Activated gamma-delta T cell (primary cell): ENCODE measurements around the gene ARSG.
"Not testable (repeated sequence)": the region's sequence is repeated elsewhere in the genome, so short reads cannot be mapped to it uniquely, and the experiment has no call there.

Source experiments
- DNase-seq: peaks from one replicate; lab custom pipeline; 2025; lab: John Stamatoyannopoulos, UW

ARSG gene

DNA sequence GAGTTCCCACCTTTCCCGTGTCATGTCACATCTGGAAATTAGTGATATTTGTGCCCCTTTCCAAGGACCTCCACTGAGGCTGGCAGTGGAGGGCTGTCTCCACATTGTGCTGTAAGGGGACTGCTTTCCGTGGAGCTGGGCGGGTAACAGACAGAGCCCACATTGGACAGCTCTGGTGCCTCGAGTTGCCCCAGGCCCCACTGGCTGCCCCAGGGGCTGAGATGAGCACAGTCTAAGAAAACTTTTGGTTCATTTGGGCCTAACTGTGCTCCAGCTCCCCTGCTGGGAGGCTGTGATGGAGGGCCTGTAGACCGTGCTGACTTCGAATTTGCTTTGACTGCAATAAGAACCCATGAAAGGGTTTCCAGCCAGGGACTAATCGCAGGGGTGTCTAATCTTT lies 38.0 kb downstream of the ARSG start:
- DNase-seq: no peak

DNA sequence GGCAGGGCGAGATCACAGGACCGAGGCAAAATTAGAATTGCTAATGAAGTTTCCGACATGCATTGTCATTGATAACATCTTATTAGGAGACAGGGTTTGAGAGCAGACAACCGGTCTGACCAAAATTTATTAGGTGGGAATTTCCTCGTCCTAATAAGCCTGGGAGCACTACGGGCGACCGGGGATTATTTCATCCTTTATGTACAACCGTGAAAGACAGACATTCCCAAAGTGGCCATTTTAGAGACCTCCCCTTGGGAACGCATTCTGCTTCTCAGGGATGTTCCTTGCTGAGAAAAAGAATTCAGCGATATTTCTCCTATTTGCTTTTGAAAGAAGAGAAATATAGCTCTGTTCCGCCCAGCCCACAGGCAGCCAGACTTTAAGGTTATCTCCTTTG lies 40.6 kb downstream of the ARSG start:
- DNase-seq: not testable (repeated sequence)

DNA sequence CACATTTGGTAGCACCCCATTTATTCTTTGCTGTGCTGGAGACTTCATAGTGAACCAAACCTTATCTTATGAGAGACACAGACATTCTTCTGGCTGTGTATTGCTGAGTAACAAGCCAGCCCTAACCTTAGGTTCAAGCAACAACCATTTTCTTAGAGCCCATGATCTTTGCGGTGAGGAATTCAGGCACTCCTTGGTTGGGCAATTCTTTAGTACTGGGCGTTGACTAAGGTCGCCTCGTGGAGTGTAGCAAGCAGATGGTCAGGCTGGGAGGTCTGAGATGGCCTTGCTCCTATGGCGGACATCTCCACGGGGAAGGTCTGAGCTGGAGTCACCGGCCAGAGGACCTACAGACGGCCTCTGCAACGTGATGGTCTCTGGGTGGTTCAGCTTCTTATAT lies 43.1 kb downstream of the ARSG start:
- DNase-seq: no peak

DNA sequence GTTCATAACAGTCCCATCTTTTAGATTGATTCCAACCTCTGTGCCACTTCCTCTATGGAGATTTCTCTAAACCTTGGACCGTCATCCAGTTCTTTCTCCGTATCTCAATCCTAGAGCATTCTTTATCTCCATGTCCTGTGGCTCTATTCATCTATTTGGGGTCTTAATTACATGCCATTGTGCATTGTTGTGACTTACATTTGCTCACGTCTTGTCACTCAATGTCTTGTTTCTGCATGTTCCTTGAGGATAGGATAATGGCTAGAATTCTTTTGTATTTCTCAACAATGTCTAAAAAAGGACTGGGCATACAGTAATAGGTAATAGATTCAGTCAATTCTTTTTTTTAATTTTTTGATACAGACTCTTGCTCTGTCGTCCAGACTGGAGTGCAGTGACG lies 50.2 kb downstream of the ARSG start:
- DNase-seq: no peak

DNA sequence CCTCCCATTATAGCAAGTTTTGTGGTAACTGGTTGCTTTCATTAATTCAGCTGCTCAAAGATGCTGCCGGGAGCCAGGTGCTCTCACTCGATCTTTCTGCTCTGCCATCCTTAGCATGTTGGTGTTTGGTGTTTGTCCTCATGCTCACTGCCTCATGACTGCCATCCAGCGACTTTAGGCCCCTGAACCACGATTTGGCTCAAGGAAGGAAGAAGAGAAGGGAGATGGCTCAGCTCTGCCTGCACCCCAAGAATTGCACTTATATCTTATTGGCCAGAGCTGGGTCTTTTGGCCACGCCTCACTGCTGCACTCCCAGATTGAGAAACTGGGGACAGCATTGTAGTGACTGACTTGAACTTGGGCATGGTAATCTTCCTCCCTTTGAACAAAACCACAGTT lies 52.7 kb downstream of the ARSG start:
- no peak for DNase-seq

DNA sequence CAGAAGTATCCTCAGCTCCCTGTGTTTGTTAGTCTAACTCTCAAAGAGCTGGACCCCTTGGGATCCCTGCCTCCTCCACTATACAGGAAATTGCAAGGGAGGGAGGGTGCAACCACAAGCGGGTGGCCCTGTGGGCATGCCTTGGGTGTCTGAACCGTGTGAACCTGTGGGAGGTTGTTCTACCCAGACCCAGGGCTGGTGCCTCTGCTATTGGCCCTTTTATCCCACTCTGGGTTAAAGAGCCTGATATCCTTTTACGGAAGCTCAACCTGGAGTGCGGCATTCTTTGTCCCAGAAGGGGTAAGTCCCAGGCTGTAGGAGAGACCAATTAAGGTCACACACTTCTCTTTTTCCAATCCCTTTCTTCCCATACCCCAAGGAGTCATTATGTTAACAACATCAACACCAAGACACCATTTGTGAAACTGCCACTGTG lies 53.4 kb downstream of the ARSG start:
- peak; percentile 21 for DNase-seq

DNA sequence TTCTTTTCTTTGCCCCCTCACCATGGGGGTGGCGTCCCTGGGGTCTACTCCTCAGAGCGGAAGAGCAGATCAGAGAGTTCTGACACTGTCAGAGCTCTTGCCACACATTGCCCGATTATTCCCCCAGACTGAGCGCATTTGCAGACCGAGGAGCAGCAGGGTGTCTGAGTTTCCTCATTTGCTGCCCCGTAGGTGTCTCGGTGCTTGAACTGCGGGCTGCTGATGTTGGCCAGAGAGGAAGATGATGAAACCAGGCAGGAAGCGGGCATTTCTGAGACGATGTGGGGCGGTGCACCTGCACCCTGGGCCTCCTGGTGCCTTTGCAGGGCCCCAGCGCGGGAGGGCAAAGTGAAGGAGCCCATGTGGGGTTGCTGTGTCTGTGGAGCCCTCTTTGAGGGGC lies 55.2 kb downstream of the ARSG start:
- DNase-seq: peak; percentile 29

DNA sequence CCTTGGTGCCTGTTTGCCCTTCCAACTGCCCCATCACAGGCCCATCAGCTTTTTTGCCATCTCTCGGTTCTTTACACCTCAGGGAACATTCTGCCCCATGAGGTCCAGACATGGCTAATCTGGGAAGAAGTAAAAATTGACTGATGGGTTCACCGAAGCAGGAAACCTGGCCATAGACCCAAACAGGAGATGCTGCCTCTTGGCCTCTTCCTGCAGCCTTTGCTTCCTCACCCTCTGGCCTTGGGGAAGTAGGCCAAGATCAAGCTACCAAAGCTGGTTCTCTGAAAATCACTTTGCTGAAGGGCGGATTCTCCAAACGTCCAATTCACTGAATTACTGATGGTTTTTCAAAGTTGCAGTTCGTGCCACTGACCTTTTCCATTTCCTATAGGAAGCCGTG lies 56.1 kb downstream of the ARSG start:
- no peak for DNase-seq

DNA sequence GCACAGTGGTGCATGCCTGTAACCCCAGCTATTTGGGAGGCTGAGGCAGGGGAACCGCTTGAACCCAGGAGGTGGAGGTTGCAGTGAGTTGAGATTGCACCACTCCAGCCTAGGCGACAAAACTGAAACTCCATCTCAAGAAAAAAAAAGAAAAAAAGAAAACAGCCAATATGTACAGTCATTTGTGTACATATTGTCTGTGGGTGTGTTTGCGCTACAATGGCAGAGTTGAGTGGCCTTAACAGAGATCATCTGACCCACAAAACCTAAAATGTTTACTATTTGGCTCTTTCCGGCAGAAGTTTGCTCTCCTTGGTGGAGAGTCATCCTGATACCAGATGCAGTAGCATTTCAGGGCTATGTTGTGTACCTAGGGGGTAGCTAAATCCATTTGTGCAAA lies 57.9 kb downstream of the ARSG start:
- no peak for DNase-seq

DNA sequence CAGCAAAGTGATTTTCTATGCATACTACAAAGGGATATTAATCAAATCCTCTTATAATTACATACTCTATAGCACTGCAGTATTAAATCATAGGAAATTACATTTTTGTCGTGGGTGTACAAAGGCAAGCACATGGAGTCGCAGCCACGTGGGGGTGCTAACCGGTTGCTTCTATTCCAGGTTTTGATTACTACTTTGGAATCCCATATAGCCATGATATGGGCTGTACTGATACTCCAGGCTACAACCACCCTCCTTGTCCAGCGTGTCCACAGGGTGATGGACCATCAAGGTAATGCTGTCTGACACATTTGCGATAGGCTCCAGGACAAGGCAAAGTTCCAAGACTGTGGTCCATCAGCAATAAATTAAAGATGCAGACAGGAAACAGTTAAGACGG lies 60.1 kb downstream of the ARSG start:
- DNase-seq: no peak

DNA sequence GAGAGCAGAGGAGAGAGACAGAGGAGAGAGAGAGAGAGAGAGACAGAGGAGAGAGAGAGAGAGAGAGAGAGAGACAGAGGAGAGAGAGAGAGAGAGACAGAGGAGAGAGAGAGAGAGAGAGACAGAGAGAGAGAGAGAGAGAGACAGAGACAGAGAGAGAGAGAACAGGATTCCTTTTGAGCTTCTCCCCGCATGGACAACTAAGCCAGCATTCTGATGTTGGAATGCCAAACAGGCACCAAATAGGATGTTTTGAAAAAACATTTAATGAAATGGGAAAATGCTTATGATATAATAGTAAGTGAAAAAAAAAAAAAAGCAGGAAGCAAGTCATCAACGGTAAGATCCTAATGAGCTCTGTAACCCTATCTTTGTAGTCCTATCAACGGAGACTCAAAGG lies 60.7 kb downstream of the ARSG start:
- DNase-seq: no peak

DNA sequence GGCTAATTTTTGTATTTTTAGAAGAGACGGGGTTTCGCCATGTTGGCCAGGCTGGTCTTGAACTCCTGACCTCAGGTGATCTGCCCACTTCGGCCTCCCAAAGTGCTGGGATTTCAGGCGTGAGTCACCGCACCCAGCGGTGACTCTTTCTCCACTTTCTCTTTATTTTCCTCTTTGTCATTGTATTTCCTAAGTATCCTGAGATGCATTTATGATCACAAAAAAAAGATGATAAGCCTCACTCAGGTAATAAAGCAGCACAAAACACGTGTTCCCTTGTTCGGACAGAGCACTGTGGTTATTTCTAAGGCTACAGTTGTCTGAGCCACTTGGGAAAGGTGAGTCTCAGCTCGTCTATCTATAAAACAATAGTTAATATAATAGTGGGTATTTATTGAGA lies 61.4 kb downstream of the ARSG start:
- not testable (repeated sequence) for DNase-seq

DNA sequence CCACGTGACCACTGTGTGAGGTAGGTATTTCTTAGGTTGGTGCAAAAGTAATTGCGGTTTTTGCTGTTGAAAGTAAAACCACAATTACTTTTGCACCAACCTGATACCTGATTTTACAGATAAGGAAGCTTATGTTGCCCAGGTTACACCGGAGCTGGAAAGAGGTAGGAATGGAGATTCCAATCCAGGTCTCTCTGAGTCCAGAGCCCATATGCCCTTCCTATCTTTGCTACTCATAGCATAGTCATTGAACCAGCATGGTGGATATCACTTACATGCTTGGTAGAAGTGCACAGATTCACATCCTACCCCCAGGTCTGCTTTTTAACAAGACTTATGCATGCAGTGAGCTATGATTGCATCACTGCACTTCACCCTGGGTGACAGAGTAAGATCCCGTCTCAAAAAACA lies 61.8 kb downstream of the ARSG start:
- no peak for DNase-seq

DNA sequence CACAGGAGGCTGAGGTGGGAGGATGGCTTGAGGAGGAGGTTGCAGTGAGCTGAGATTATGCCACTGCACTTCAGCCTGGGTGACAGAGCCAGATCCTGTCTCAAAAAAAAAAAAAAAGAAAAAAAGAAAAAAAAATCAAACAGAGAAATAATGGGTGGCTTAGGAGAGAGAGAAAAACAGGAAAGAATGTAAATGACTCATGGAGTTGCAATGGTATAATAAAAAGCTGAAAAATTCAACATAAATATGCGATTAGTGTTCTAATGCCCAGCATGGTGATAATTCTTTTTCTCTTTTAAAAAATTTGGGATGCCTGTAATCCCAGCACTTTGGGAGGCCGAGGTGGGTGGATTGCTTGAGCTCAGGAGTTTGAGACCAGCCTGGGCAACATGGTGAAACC lies 63.0 kb downstream of the ARSG start:
- DNase-seq: not testable (repeated sequence)

DNA sequence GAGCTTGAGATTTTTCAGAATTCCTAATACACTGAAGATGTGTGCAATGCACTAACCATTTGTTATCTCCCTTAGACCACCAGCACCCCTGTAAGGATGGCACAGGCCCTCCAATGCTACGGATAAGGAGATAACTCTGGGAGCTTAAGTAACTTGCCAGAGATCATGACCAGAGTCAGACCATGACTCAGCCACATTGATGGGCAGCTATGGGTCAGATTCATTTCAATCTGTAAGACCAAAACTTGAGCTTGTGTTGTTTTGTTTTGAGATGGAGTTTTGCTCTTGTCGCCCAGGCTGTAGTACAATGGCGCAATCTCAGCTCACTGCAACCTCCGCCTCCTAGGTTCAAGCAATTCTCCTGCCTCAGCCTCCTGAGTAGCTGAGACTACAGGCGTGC lies 63.8 kb downstream of the ARSG start:
- DNase-seq: not testable (repeated sequence)

DNA sequence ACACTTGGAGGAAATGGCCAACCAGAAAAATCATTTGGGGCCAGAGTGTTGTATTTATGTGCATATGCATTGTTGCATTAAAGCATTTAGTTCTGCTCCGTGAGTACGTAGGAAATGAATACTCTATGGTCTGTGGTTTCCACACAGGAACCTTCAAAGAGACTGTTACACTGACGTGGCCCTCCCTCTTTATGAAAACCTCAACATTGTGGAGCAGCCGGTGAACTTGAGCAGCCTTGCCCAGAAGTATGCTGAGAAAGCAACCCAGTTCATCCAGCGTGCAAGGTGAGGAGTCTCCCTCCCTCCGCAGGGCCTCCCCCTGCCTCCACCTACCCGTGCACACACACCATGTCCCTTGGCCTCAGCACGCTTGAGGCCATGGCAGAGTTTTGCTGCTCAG lies 65.2 kb downstream of the ARSG start:
- DNase-seq: no peak

DNA sequence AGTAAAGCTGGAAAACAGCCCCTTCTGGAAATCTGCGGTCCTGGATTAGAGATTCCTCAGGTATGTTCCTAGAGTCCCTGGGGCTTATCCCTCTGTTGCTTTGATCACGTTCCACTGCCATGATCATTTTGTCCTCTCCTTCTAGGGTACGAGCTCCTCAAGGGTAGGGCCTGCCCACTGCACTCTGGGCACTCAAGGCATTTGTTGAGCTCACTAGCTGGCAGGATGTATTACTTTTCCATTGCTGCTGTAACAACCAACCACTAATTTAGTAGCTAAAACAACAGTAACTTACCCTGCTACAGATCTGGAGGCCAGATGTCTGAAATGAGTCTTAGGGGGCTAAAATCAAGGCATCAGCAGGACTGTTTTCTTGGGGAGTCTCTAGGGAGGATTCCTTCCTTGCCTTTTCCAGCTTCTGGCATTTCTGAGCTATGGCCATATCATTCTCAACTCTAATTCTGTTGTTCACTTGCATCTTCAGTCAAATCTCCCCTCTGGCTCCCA lies 65.7 kb downstream of the ARSG start:
- no peak for DNase-seq

DNA sequence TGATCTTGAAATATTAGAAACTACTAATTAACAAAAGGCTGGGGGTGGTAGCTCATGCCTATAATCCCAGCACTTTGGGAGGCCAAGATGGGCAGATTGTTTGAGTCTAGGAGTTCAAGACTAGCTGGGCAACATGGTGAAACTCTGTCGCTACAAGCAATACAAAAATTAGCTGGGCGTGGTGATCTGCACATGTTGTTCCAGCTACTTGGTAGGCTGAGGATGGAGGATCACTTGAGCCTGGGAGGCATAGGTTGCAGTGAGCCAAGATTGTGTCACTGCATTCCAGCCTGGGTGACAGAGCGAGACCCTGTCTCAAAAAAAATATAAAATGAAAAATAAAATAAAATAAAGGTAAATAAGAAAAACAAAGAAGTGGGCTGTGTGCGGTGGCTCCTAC lies 66.6 kb downstream of the ARSG start:
- DNase-seq: no peak

DNA sequence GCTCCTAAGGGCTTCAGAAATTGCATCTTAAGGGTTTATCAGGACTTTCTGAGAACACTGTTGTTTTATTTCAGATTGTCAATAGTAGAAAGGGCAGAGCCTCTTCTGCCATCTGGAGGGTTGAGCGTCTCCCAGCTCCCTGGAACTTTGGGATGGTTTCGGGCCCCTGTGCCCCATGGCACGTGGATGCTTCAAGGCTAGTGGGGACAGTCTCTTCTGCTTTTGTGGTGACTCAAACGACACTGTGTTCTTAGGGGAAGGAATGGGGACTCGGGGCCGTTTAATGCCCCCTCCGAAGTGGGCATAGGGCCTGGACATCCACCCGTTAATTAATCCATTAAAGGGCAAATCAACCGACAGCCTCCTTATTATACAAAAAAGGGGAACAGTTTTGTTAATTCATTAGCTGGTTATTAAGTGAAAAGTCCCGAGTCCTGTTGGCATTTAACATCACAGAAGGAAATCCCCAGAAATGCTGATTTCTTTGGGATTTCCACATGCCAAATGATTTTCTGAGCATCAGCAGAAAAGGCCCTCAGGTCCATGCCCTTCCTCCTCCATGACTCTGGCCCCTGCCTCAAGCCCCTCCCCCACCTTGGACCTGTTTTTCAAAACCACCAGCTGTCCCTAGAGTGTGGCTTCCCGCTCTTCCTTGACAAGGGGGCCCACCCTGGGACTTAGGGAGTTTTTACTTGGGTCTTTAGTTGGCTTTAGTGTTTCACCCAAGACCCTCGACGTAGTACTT lies 68.7 kb downstream of the ARSG start:
- no peak for DNase-seq

DNA sequence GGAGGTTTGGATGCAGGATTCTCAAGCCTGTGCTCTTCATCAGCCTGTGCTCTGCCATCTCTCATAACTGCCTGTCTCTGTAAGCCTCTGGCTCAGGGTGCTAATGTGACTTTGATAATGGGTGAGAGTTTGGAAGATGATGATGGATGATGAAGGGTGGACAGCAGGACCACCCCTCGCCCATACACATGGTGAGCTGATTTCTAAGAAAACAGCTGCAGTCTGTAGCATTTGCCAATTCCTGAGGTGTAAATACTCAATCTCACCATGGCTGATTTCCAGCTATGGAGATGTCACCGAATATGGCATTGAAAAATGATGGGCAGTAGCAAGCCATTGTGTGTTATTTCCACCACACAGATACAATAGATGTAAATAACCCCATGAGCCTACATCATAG lies 74.2 kb downstream of the ARSG start:
- DNase-seq: no peak

DNA sequence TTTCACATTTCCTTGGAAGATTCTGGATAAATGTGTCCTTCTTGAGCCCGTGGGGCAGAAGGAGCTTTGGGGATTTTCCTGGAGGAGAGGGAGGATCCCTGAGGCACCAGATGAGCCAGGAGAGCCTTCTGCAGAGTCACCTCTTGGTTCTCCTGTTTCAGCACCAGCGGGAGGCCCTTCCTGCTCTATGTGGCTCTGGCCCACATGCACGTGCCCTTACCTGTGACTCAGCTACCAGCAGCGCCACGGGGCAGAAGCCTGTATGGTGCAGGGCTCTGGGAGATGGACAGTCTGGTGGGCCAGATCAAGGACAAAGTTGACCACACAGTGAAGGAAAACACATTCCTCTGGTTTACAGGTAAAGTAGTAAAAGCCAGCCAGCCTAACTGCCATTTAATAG lies 77.1 kb downstream of the ARSG start:
- no peak for DNase-seq

DNA sequence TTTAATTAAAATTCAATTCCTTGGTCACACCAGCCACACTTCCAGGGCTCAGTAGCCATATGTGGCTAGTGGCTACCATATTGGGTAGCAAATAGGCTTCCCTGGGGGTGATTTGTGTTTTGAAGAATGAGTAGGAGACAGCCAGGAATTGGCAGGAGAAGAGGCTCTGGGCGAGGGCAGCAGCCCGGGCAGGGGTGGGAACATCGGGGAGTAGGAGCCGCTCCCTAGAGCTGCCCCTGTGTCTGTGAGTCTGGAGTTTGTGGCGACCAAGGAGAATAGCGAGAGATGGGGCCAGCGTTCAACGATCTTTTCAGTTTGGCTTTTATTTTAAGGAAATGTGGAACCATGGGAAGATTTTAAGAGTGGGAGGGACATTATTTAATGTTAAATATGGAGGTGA lies 84.3 kb downstream of the ARSG start:
- no peak for DNase-seq

DNA sequence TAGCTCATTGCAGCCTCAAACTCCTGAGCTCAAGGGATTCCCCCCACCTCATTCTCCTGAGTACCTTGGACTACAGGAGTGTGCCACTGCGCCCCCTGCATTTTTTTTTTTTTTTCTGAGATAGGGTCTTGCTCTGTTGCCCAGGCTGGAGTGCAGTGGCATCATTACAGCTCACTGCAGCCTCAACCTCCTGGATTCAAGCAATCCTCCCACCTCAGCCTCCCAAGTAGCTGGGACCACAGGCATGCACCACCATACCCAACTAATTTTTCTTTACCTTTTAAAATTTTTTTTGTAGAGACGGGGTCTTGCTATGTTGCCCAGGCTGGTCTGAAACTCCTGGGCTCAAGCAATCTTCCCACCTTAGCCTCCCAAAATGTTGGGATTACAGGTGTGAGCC lies 84.9 kb downstream of the ARSG start:
- not testable (repeated sequence) for DNase-seq

DNA sequence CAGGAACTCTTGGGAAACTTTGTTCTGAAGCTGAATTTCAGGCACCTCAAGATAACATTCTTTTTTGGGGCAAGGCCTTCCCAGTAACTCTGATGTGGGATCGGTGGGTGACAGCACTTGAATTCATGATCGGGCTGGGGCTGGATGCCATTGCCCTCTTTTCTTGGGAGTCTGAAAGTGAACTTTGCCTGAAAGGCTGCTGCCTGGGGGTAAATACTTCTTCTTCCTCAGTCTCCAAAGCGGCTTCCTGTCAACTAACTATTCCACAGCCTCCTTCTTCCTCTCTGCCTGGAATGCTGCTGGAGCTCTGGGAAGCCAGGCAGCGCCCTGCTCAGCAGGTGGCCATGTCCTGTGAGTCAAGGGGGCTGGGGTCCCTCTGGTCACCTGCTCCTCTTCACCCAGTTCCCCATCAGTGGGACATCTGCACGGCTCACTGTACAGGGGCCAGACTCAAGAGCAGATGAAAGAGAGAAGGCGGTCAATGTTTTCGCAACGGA lies 86.5 kb downstream of the ARSG start:
- no peak for DNase-seq
